Activated CD8-positive, alpha-beta memory T cell treated with anti-CD3 and anti-CD28 coated beads for 24 hours (primary cell): ENCODE measurements around the gene USP13.
"Not testable (repeated sequence)": the region's sequence is repeated elsewhere in the genome, so short reads cannot be mapped to it uniquely, and the experiment has no call there.

Source experiments
- DNase-seq: peaks from one replicate; pipeline ENCODE4 v3.0.0-alpha.2; 2020

The USP13 gene

GRCh38 chr3:179652447-179653095 lies at the start of gene USP13:
TSS of gene USP13 (plus strand) at chr3:179653040. CDS start at chr3:179653226, 186 bp downstream.
- DNase-seq: peak; percentile 85

- no peak for DNase-seq
Measured at GRCh38 chr3:179603321-179603720, 49.5 kb upstream of the USP13 start.

- no peak for DNase-seq
Measured at GRCh38 chr3:179603831-179604230, 49.0 kb upstream of the USP13 start.

GRCh38 chr3:179604321-179605078 lies 48.3 kb upstream of the USP13 start, which contains the start of the genes MRPL47 and NDUFB5:
TSS of gene MRPL47 (minus strand) at chr3:179604638. CDS start at chr3:179604624, 14 bp downstream.
TSS of gene NDUFB5 (plus strand) at chr3:179604794. CDS start at chr3:179604816, 22 bp downstream.
- DNase-seq: peak; percentile 94

- DNase-seq: no peak
Measured at GRCh38 chr3:179606534-179607085, 46.2 kb upstream of the USP13 start.

GRCh38 chr3:179608931-179609720 lies 43.7 kb upstream of the USP13 start:
- DNase-seq: no peak

GRCh38 chr3:179610066-179610465 lies 42.8 kb upstream of the USP13 start:
- DNase-seq: no peak

GRCh38 chr3:179613807-179614206 lies 39.0 kb upstream of the USP13 start:
- DNase-seq: no peak

- DNase-seq: no peak
Measured at GRCh38 chr3:179615458-179616173, 37.2 kb upstream of the USP13 start.

- no peak for DNase-seq
Measured at GRCh38 chr3:179622023-179622422, 30.8 kb upstream of the USP13 start.

- no peak for DNase-seq
Measured at GRCh38 chr3:179624451-179624850, 28.4 kb upstream of the USP13 start.

GRCh38 chr3:179630753-179631451 lies 21.9 kb upstream of the USP13 start:
- DNase-seq: no peak

GRCh38 chr3:179640469-179640868 lies 12.4 kb upstream of the USP13 start:
- no peak for DNase-seq

- no peak for DNase-seq
Measured at GRCh38 chr3:179642871-179643270, 10.0 kb upstream of the USP13 start.

GRCh38 chr3:179643837-179644236 lies 9.0 kb upstream of the USP13 start:
- not testable (repeated sequence) for DNase-seq

- no peak for DNase-seq
Measured at GRCh38 chr3:179646177-179646576, 6.7 kb upstream of the USP13 start.

- DNase-seq: no peak
Measured at GRCh38 chr3:179651687-179652446, 973 bp upstream of the USP13 start.

GRCh38 chr3:179653096-179653797 lies 407 bp downstream of the USP13 start:
- peak; percentile 89 for DNase-seq

GRCh38 chr3:179655236-179655635 lies 2.4 kb downstream of the USP13 start:
- no peak for DNase-seq

- no peak for DNase-seq
Measured at GRCh38 chr3:179658606-179659005, 5.8 kb downstream of the USP13 start.
